GM06990 (cell line): ENCODE data around the gene SACS.

Source experiments
- DNase-seq: peaks from one replicate; pipeline ENCODE4 v3.0.0-alpha.2; 2011; ENCODE audit not compliant: insufficient read length; ENCODE audit errors: extremely low read depth
- H3K27me3 ChIP-seq: replicated peaks from 2 replicates; pipeline ENCODE4 v1.6.0; 2011; ENCODE audit warnings: low read length; ENCODE audit not compliant: control insufficient read depth, insufficient read depth
- H3K36me3 ChIP-seq: 2 replicates; pipeline ENCODE4 v1.5.1; 2011; ENCODE audit warnings: low read length; ENCODE audit not compliant: control insufficient read depth, insufficient read depth
- H3K4me3 ChIP-seq: replicated peaks from 2 replicates; pipeline ENCODE4 v1.5.1; 2011; ENCODE audit warnings: low read depth, mild to moderate bottlenecking, control low read depth, low read length
- CTCF ChIP-seq: IDR thresholded peaks from 2 replicates; pipeline ENCODE4 v1.5.1; 2011; ENCODE audit warnings: low read length, control low read depth, mild to moderate bottlenecking, inconsistent platforms; ENCODE audit not compliant: insufficient read depth, poor library complexity, severe bottlenecking

Gene SACS

GRCh38 chr13:23384111-23384510 is 49.4 kb downstream of the SACS start:
- TF ChIP-seq CTCF: no peak
- Histone ChIP-seq H3K36me3 (no peaks in the 10 kb centered on the region), H3K27me3 (no peaks in the 10 kb centered on the region), H3K4me3 (no peak overlapping the region)
- peak; percentile 69 for DNase-seq

GRCh38 chr13:23383151-23383550 is 50.4 kb downstream of the SACS start:
- no peaks in the 10 kb centered on the region for H3K27me3 ChIP-seq
- H3K4me3 ChIP-seq: no peak overlapping the region
- H3K36me3 ChIP-seq: no peaks in the 10 kb centered on the region
- no peak for TF ChIP-seq CTCF
- DNase-seq: no peak

GRCh38 chr13:23381866-23382265 is 51.6 kb downstream of the SACS start:
- no peak for TF ChIP-seq CTCF
- Histone ChIP-seq H3K36me3 (no peaks in the 10 kb centered on the region), H3K4me3 (no peak overlapping the region), H3K27me3 (no peaks in the 10 kb centered on the region)
- DNase-seq: no peak

- no peak overlapping the region for H3K4me3 ChIP-seq
- no peak for DNase-seq
- no peak for TF ChIP-seq CTCF
Observed at GRCh38 chr13:23380534-23380933, 53.0 kb downstream of the SACS start.

GRCh38 chr13:23377983-23378632 is 55.4 kb downstream of the SACS start:
- Histone ChIP-seq H3K36me3 (peaks cover under 1% of the 10 kb centered on the region; the same call in 1 of the 2 replicates), H3K27me3 (no peaks in the 10 kb centered on the region), H3K4me3 (no peak overlapping the region)
- no peak for TF ChIP-seq CTCF
- DNase-seq: peak; percentile 62

More at GRCh38 chr13:23380534-23380933, 53.0 kb downstream of the SACS start:
- Histone ChIP-seq H3K36me3 (no peaks in the 10 kb centered on the region), H3K27me3 (no peaks in the 10 kb centered on the region)

- DNase-seq: no peak
- TF ChIP-seq CTCF: no peak
- Histone ChIP-seq H3K4me3 (no peak overlapping the region), H3K36me3 (peaks cover 2% of the 10 kb centered on the region; the same call in 1 of the 2 replicates), H3K27me3 (no peaks in the 10 kb centered on the region)
Observed at GRCh38 chr13:23377579-23377978, 55.9 kb downstream of the SACS start.
